CD4-positive, alpha-beta T cell (primary cell): ENCODE measurements around the gene LRRC70. TPM values are rescaled to one million over a fixed set of nuclear protein-coding genes. Genes with fewer than 3 reads are reported as not detected.

ENCODE experiments used
- ATAC-seq: fragments of 200-7000 bp; cut with Tn5 transposase; one replicate; pipeline ENCODE4 v1.10.0; 2022; ENCODE audit warnings: mild to moderate bottlenecking; ENCODE audit not compliant: poor library complexity
- CTCF ChIA-PET: fragments of 350-600 bp; sonication (Branson Sonifier 250); formaldehyde crosslinking; loops from one replicate; lab custom pipeline; 2021; ENCODE audit warnings: antibody characterized with exemption, inconsistent platforms; lab: Charles Lee
- POLR2A ChIA-PET: fragments of 350-600 bp; sonication (Branson Sonifier 250); formaldehyde crosslinking; loops from one replicate; lab custom pipeline; 2021; ENCODE audit warnings: antibody characterized with exemption, inconsistent platforms; lab: Charles Lee
- DNase-seq, 14 experiments: peaks; one replicate each; pipeline ENCODE4 v3.0.0-alpha.2; 2013 to 2020; ENCODE audit warnings: mixed read lengths in 2 of 14
- H3K27ac ChIP-seq, 2 donors: one replicate each; pipeline versions ENCODE4 v1.5.1 to v1.7.0; 2013; ENCODE audit warnings: low read length in 2 of 2, low read depth in 1 of 2, mild to moderate bottlenecking in 1 of 2
- H3K27me3 ChIP-seq, 2 experiments: 1 replicate in 1 of 2; 2 replicates in 1 of 2; pipeline versions ENCODE4 v1.6.1 to v1.7.0; 2013; ENCODE audit warnings: low read length in 2 of 2, control low read depth in 1 of 2, mild to moderate bottlenecking in 1 of 2, moderate library complexity in 1 of 2; ENCODE audit not compliant: insufficient read depth in 2 of 2, control insufficient read depth in 1 of 2
- H3K36me3 ChIP-seq: one replicate; pipeline ENCODE4 v1.6.1; 2013; ENCODE audit warnings: low read length, control low read depth; ENCODE audit not compliant: insufficient read depth
- H3K4me1 ChIP-seq: one replicate; pipeline ENCODE4 v1.6.1; 2013; ENCODE audit warnings: low read length, control low read depth; ENCODE audit not compliant: insufficient read depth
- H3K4me3 ChIP-seq: one replicate; pipeline ENCODE4 v1.5.1; 2013; ENCODE audit warnings: mild to moderate bottlenecking, low read length, moderate library complexity
- H3K9me3 ChIP-seq, 2 experiments: 1 replicate in 1 of 2; 2 replicates in 1 of 2; pipeline versions ENCODE4 v1.6.1 to v1.7.0; 2013; ENCODE audit warnings: low read length in 2 of 2, mild to moderate bottlenecking in 2 of 2, control low read depth in 1 of 2, moderate library complexity in 1 of 2; ENCODE audit not compliant: control insufficient read depth in 1 of 2, insufficient read depth in 1 of 2
- H3K27ac Mint-ChIP-seq: one replicate; pipeline ENCODE4 v1.8.0; 2020; ENCODE audit warnings: mixed read lengths
- H3K27me3 Mint-ChIP-seq: one replicate; pipeline ENCODE4 v1.8.0; 2021; ENCODE audit warnings: mixed read lengths
- H3K36me3 Mint-ChIP-seq: one replicate; pipeline ENCODE4 v1.8.0; 2021; ENCODE audit warnings: low read depth, mixed read lengths
- H3K4me1 Mint-ChIP-seq: one replicate; pipeline ENCODE4 v1.8.0; 2021; ENCODE audit warnings: low read depth, mixed read lengths
- H3K4me3 Mint-ChIP-seq: one replicate; pipeline ENCODE4 v1.8.0; 2020; ENCODE audit warnings: mild to moderate bottlenecking, mixed read lengths
- H3K9me3 Mint-ChIP-seq: one replicate; pipeline ENCODE4 v1.8.0; 2020; ENCODE audit warnings: mixed read lengths
- intact Hi-C, 2 experiments: fragments of 100-400 bp; cut with DNase I in 1 of 2; cut with micrococcal nuclease in 1 of 2; formaldehyde crosslinking; loops; one replicate each; pipeline versions ENCODE4 v1.15.1 to v1.9.0; 2023 to 2025; cut with DNase I, micrococcal nuclease
- total RNA-seq, 174 experiments: library from RNA in 2 of 174; stranded (reverse) in 2 of 174; gene quantifications; one replicate each; pipeline ENCODE4 v1.2.3 and lab custom pipeline; 2021 to 2026
- TF ChIP-seq, protein P1 (sequence below): fragments of 200-600 bp; IDR thresholded peaks from one replicate; pipeline ENCODE4 v1.8.0; 2022; ENCODE audit warnings: antibody characterized with exemption, mild to moderate bottlenecking

LRRC70 gene
- total RNA-seq, 2 experiments from 2014 or later = 6.1 to 7.3 TPM

DNA sequence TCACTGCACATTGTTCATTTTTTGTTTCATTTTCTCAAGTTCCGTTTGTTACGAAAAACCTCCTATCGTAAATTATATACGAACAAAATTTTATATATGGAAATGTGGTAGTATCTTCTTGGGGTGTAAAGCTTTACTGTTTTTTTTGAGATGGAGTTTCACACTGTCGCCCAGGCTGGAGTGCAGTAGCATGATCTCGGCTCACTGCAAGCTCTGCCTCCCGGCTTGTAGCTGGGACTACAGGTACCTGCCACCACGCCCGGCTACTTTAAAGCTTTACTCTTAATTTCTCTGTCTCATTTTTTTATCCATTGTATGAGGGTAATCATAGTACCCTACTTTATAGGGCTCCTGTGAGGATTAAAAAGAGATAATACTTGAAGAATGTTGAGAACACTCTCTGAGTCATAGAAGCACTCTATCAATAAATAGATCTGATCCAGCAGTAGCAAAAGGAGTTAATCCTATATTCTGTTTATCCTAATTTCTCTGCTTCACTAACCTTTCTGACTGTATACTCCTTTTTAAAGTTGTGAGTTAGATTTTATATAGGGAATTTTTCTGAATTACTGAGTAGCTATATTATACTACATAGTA, 5.6 kb upstream of the LRRC70 start:
- no peak for ATAC-seq
- no peak overlapping the region for H3K27ac ChIP-seq

DNA sequence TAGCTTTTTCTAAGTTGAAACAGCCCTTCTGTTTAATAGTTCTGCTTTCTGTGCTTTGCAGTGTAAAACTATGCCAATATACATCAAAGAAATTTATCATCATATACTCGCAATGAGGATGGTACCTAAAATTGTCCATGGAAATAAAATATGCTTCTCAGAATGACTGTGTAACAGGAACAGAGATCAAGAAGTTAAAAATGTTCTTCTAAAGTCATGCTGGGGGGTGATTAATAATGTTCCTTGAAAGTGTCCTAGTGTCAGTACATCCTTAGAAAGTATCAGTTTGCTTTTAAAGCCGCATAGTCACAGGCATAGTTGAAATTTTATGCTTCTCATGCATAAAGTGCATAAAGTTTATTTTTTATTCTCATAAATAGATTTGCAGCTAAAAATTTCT, 4.0 kb upstream of the LRRC70 start:
- Histone ChIP-seq H3K9me3 (no peaks in the 10 kb centered on the region), H3K36me3 (no peaks in the 10 kb centered on the region), H3K27me3 (no peaks in the 10 kb centered on the region), H3K4me3 (no peak overlapping the region), H3K4me1 (no peaks in the 10 kb centered on the region), H3K27ac (no peak overlapping the region)
- DNase-seq (no peak), ATAC-seq (no peak)
- ChIA-PET CTCF (no interaction called here), POLR2A (no interaction called here)
- H3K27ac Mint-ChIP-seq = no peak overlapping the region
- peaks cover 12% of the 10 kb centered on the region for H3K36me3 Mint-ChIP-seq
- H3K9me3 Mint-ChIP-seq = no peaks in the 10 kb centered on the region
- intact Hi-C loops = no loop called here
- no peak overlapping the region for H3K4me3 Mint-ChIP-seq
- H3K4me1 Mint-ChIP-seq = peaks cover 30% of the 10 kb centered on the region
- TF ChIP-seq, protein P1, sequence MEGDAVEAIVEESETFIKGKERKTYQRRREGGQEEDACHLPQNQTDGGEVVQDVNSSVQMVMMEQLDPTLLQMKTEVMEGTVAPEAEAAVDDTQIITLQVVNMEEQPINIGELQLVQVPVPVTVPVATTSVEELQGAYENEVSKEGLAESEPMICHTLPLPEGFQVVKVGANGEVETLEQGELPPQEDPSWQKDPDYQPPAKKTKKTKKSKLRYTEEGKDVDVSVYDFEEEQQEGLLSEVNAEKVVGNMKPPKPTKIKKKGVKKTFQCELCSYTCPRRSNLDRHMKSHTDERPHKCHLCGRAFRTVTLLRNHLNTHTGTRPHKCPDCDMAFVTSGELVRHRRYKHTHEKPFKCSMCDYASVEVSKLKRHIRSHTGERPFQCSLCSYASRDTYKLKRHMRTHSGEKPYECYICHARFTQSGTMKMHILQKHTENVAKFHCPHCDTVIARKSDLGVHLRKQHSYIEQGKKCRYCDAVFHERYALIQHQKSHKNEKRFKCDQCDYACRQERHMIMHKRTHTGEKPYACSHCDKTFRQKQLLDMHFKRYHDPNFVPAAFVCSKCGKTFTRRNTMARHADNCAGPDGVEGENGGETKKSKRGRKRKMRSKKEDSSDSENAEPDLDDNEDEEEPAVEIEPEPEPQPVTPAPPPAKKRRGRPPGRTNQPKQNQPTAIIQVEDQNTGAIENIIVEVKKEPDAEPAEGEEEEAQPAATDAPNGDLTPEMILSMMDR = no peak
- H3K27me3 Mint-ChIP-seq = no peaks in the 10 kb centered on the region

More for the DNA sequence above, 5.6 kb upstream of the LRRC70 start:
- H3K9me3 ChIP-seq = peaks cover 3 to 4% of the 10 kb centered on the region in 2 experiments
- intact Hi-C loops = no loop called here
- H3K4me3 Mint-ChIP-seq = no peak overlapping the region
- H3K4me1 Mint-ChIP-seq = peaks cover 30% of the 10 kb centered on the region
- no peak overlapping the region for H3K4me3 ChIP-seq
- TF ChIP-seq, protein P1 = no peak
- H3K4me1 ChIP-seq = no peaks in the 10 kb centered on the region
- no peaks in the 10 kb centered on the region for H3K27me3 Mint-ChIP-seq
- H3K27ac Mint-ChIP-seq = no peak overlapping the region
- no peaks in the 10 kb centered on the region for H3K36me3 ChIP-seq
- H3K9me3 Mint-ChIP-seq = peaks cover 3% of the 10 kb centered on the region
- H3K36me3 Mint-ChIP-seq = peaks cover 28% of the 10 kb centered on the region
- H3K27me3 ChIP-seq = no peaks in the 10 kb centered on the region
- ChIA-PET POLR2A (interaction anchor here (0.6 kb wide), 1 partner anchor 55 kb away, joined by 3 read pairs; no protein-coding TSS in a partner anchor), CTCF (no interaction called here)
- no peak for DNase-seq

DNA sequence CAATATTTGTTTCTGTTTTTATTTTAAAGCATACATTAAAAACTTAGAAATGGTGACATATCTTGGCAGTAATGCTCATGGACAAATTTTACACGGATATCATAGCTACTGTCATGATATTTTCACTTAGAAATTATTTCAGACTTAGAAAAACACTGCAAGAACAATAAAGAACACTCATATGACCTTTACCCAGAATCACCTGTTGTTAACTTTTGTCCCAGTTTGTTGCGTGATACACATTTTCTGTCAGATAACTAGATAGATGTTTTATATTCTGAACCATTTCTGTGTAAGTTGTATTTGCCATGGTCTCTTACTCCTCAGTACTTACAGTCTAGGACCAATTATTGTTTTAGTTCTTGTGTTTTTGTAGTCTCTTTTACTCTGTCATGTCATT, 3.6 kb upstream of the LRRC70 start:
- no peaks in the 10 kb centered on the region for H3K36me3 ChIP-seq
- CTCF ChIA-PET = no interaction called here
- ATAC-seq (no peak), DNase-seq (no peak)
- H3K27ac ChIP-seq = no peak overlapping the region
- H3K27me3 Mint-ChIP-seq = no peaks in the 10 kb centered on the region
- H3K4me3 Mint-ChIP-seq = no peak overlapping the region
- TF ChIP-seq, protein P1 = no peak
- peaks cover 10% of the 10 kb centered on the region for H3K36me3 Mint-ChIP-seq
- no peak overlapping the region for H3K4me3 ChIP-seq
- no peaks in the 10 kb centered on the region for H3K27me3 ChIP-seq
- peaks cover 31% of the 10 kb centered on the region for H3K4me1 Mint-ChIP-seq
- H3K27ac Mint-ChIP-seq = peak overlapping the region; percentile 19
- H3K4me1 ChIP-seq = no peaks in the 10 kb centered on the region
- POLR2A ChIA-PET = no interaction called here
- no peaks in the 10 kb centered on the region for H3K9me3 ChIP-seq
- intact Hi-C loops = loop anchor here in 1 of 2 experiments (5.0 kb wide), 1 partner anchor 163 kb away; the partner anchor contains the start of gene IPO11
- H3K9me3 Mint-ChIP-seq = no peaks in the 10 kb centered on the region
